HG03457 (cell line): ENCODE results near the gene BBIP1.
A peak's percentile ranks its signal among the peaks of the same experiment; 100 is the strongest.

Source experiments
- ATAC-seq: cut with Tn5 transposase; IDR thresholded peaks from one replicate; pipeline ENCODE4 v1.9.1; 2021; ENCODE audit warnings: moderate number of reproducible peaks; ENCODE audit not compliant: unreplicated experiment

BBIP1 gene

GRCh38 chr10:110863956-110864355 lies 55.0 kb downstream of the BBIP1 start:
- no peak for ATAC-seq

- ATAC-seq: no peak
Observed at GRCh38 chr10:110863361-110863760, 55.6 kb downstream of the BBIP1 start.

- ATAC-seq: no peak
Observed at GRCh38 chr10:110862961-110863360, 56.0 kb downstream of the BBIP1 start.

DNA sequence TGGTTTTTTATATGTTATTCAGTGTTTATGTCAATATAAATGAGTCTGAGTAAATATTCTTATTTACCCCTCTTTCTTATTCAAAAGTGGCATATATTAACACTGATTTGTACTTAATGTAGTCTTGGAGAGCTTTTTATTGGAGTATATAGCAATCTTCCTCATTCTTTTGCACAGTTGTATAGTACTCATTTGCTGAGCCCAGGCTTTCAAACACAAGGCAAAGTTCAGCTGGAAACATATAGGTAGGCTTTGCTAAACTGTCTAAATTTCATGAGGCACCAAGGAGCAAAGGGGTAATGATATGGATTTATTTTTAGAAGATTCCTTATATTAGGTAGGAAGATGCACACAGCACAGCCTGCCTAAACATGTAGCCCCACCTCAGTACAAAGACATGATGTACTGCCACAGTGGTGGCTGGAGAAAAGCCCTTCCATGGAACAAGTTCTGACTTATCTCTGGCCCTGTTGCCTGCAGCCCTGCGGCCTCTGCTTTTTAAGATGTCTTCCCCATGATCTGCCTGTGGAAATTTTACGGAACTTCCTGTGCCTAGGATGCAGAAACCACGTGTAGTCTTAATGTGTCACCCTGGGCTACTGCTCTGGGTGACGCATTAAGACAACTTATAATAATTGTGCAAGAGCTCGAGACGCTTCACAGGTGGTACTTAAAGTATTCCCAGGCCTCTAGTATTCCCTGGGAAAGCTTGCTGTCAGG lies 56.9 kb downstream of the BBIP1 start:
- ATAC-seq: no peak

- ATAC-seq: no peak
Observed at GRCh38 chr10:110861476-110861875, 57.5 kb downstream of the BBIP1 start.

GRCh38 chr10:110860576-110861241 lies 58.3 kb downstream of the BBIP1 start:
- ATAC-seq: peak; percentile 41

GRCh38 chr10:110859973-110860376 lies 59.0 kb downstream of the BBIP1 start:
- ATAC-seq: no peak

GRCh38 chr10:110859206-110859972 lies 59.6 kb downstream of the BBIP1 start:
- ATAC-seq: no peak

- ATAC-seq: no peak
Observed at GRCh38 chr10:110858297-110858934, 60.6 kb downstream of the BBIP1 start.

DNA sequence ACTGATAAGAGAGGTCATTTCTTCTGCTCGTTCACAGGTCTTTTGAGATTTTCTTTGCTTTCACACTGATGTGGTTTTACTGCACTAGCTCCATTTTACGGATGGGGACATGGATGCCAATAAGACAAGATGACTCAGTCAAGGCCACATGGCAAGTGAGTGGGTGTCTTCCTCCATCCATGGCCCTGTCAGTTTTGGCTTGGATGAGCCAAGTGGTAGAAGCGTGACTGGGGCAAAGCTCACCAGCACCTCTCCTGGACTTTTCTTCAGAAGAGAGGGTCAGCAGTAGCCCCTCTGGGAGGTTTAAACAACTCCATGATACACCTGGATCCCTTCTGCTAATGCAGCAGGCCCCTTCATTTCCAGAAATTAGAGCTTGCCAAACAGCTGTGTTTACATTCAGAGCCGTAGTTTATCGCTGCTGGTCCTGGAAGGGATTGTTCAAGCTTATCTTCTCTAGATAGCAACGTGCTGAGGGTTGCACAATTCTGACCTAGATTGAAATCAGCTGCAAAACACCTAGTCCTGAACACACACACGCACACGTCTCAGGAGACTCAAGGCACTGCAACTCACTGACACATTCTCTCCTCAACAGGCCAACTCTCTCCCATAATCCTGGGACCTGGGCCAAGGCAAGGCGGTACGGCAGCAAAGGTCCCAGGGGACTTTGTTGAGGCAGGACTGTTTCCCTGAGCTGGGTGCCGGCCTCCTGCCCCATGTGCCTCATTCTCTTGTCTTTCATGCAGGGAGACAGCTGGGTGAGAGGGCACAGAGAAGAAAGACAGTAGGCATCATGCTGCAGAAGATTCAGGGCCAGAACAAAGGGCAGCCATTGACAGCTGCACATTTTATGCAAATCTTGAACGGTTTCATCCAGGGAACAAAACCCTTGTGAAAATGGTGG lies 61.5 kb downstream of the BBIP1 start:
- ATAC-seq: no peak

- no peak for ATAC-seq
Observed at GRCh38 chr10:110853921-110854605, 64.9 kb downstream of the BBIP1 start.

- no peak for ATAC-seq
Observed at GRCh38 chr10:110852947-110853346, 66.0 kb downstream of the BBIP1 start.

DNA sequence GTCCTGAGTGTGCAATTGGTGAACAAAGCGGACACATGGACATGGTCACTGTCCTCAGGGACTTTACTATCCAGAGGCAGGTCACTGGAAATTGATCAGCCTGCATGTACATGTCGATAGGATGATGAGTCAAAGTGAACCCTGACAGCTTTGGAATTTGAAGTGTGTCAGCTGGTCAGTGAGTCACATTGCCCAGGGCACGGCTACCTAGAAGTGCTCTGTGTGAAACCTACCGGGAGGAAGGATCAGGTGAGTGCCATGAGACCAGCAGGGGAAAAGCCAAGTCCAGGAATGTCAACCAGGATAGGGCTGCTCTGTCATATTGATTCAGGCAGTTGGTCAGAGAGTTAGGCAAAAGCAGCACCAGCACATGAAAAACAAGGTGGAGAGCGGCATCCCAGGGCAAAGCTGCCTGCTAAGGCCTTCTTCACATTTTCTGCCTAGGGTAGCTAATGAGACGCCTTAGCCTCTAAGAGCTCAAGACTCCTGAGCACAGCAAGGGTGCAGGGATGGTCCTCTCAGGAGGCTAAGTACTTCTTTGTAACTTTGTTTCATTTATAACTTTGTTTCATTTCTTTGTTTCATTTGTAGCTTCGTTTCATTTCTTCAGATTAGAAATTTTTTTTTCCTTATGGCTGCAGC lies 66.6 kb downstream of the BBIP1 start:
- no peak for ATAC-seq

- no peak for ATAC-seq
Observed at GRCh38 chr10:110851020-110851612, 67.9 kb downstream of the BBIP1 start.

GRCh38 chr10:110850099-110850498 lies 68.9 kb downstream of the BBIP1 start:
- ATAC-seq: no peak
